AG04450 (cell line): ENCODE measurements around the gene MRPL40. TPM values are rescaled to one million over a fixed set of nuclear protein-coding genes. Genes with fewer than 3 reads are reported as not detected.

Experiments used
- CTCF ChIA-PET: fragments of 300-600, 350-600 bp; formaldehyde crosslinking; extraction: SDS; loops from one replicate; lab custom pipeline; 2022; ENCODE audit warnings: antibody characterized with exemption, inconsistent platforms; lab: Charles Lee
- POLR2A ChIA-PET: fragments of 350-600 bp; formaldehyde crosslinking; extraction: SDS; loops from one replicate; lab custom pipeline; 2021; ENCODE audit warnings: antibody characterized with exemption, inconsistent platforms; lab: Yijun Ruan, JAX
- DNase-seq: peaks from one replicate; pipeline ENCODE4 v3.0.0-alpha.2; 2011; ENCODE audit warnings: low read depth, low spot score
- H3K27ac ChIP-seq: one replicate; pipeline ENCODE4 v1.5.1; 2012; ENCODE audit warnings: low read depth, low read length, control low read depth
- H3K27me3 ChIP-seq: one replicate; pipeline ENCODE4 v1.6.0; 2012; ENCODE audit warnings: low read length; ENCODE audit not compliant: control insufficient read depth, insufficient read depth
- H3K4me3 ChIP-seq: 2 replicates; pipeline ENCODE4 v1.5.1; 2011; ENCODE audit warnings: mild to moderate bottlenecking, low read depth, low read length, control low read depth
- H3K9me3 ChIP-seq: 2 replicates; pipeline ENCODE4 v1.5.1; 2012; ENCODE audit warnings: low read length; ENCODE audit not compliant: control insufficient read depth, insufficient read depth
- polyA plus RNA-seq: library from polyadenylated mRNA; depleted of rRNA; stranded (reverse); fragments of >200 nt; gene quantifications from 2 replicates; pipeline ENCODE4 v1.2.3, GENCODE V29; 2011
- TF ChIP-seq, protein P1 (sequence below): IDR thresholded peaks from 2 replicates; pipeline ENCODE4 v1.5.1; 2011; ENCODE audit warnings: low read depth, low read length, control low read depth, inconsistent platforms

The MRPL40 gene
- polyA plus RNA-seq, 1 experiment = 49.5 TPM

DNA sequence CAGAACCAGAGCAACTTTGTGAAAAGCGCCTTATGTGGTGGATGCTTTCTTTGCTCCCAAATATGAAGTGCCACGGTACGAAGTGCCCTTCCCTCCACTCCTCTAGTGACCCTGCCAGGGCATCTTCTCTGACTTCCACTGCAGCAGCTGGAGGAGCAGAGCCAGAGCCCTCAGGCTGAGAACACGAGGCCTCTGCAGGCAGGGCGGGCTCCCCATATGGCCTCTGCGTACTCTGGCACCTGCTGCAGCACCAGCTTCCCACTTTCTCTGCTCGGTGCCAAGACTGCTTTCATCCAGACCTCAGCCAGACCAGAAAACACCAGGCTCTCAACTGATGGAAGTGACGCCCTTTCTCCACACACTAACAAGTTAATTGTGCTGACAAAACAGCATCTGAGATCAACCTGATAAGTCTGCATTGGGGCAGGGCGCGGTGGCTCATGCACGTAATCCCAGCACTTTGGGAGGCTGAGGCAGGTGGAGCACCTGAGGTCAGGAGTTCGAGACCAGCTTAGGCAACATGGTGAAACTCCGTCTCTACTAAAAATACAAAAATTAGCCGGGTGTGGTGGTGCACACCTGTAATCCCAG, 33.9 kb downstream of the MRPL40 start:
- POLR2A ChIA-PET = no interaction called here
- TF ChIP-seq, protein P1, sequence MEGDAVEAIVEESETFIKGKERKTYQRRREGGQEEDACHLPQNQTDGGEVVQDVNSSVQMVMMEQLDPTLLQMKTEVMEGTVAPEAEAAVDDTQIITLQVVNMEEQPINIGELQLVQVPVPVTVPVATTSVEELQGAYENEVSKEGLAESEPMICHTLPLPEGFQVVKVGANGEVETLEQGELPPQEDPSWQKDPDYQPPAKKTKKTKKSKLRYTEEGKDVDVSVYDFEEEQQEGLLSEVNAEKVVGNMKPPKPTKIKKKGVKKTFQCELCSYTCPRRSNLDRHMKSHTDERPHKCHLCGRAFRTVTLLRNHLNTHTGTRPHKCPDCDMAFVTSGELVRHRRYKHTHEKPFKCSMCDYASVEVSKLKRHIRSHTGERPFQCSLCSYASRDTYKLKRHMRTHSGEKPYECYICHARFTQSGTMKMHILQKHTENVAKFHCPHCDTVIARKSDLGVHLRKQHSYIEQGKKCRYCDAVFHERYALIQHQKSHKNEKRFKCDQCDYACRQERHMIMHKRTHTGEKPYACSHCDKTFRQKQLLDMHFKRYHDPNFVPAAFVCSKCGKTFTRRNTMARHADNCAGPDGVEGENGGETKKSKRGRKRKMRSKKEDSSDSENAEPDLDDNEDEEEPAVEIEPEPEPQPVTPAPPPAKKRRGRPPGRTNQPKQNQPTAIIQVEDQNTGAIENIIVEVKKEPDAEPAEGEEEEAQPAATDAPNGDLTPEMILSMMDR = no peak
- CTCF ChIA-PET = interaction anchor here (1.5 kb wide), 1 partner anchor 164 kb away, joined by 6 read pairs; no protein-coding TSS in a partner anchor

DNA sequence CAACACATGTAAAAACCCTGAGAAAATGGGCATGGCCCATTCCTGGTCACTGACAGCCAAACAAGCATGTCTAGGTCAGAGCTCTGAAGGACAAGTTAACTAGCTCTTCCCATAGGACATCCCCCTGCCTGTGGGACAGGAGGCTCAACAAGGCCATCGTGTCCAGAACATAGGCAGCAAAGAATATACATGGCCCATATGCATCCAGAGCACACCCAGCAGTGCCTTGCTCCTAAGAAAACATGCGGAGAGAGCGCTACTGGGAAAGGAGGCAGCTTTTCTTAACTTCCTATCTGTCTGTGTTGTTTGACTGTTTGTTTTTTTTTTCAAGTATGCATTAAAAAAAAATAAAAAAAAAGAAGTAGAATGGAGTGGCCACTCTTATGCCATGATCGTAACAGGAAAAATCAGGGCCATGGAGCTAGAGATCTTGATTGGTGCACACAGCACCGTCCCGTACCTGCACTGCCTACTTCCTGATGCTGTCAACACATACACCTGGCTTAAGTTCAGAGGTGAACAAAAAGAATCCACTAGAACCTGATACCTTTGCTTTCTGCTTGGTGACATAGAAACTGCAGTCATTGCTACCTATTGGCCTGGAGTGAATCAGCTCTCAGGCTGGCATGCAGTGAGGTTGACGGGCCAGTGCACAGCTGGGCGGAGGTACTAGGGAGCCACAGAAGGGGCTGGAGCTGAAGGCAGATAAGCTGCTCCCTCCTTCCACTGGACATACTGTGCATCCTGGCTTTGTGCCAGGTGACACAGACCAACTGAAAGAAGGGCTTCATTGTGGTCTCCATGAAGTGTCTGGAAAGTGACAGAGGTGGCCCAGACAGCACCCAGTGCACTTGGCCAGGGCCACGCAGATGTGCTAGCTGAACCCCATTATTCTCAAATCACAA, 34.8 kb downstream of the MRPL40 start:
- POLR2A ChIA-PET = interaction anchor here (0.6 kb wide), 1 partner anchor 16 kb away, joined by 5 read pairs; no protein-coding TSS in a partner anchor
- TF ChIP-seq, protein P1 = no peak
- no peak overlapping the region for H3K27ac ChIP-seq
- CTCF ChIA-PET = no interaction called here
- no peaks in the 10 kb centered on the region for H3K27me3 ChIP-seq
- H3K4me3 ChIP-seq = no peak overlapping the region
- H3K9me3 ChIP-seq = no peaks in the 10 kb centered on the region
- no peak for DNase-seq

More for the DNA sequence above, 33.9 kb downstream of the MRPL40 start:
- Histone ChIP-seq H3K9me3 (no peaks in the 10 kb centered on the region), H3K27ac (no peak overlapping the region), H3K27me3 (no peaks in the 10 kb centered on the region), H3K4me3 (no peak overlapping the region)
- no peak for DNase-seq

DNA sequence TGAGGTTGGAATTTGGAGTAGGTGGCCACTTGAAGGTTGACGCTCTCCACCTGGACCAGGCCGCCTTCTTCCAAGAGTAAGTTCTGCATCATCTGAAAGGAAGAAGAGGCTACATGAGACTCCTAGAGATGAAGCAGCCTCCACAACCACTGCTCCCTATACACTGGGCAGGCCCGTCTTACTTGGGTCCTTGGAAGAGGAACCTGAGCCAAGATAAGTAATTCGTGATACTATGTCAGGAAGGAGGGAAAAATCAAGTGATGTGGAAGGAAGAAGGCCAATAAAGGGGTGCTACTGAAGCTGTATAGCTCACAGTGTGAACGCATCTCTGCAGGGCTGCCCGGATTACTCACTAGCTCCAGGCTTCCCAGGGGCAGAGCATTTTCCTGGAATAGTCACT, 35.6 kb downstream of the MRPL40 start:
- TF ChIP-seq, protein P1 = no peak
- CTCF ChIA-PET = no interaction called here
- no peaks in the 10 kb centered on the region for H3K27me3 ChIP-seq
- no peak overlapping the region for H3K27ac ChIP-seq
- POLR2A ChIA-PET = no interaction called here
- no peak for DNase-seq
- no peaks in the 10 kb centered on the region for H3K9me3 ChIP-seq
- H3K4me3 ChIP-seq = no peak overlapping the region

DNA sequence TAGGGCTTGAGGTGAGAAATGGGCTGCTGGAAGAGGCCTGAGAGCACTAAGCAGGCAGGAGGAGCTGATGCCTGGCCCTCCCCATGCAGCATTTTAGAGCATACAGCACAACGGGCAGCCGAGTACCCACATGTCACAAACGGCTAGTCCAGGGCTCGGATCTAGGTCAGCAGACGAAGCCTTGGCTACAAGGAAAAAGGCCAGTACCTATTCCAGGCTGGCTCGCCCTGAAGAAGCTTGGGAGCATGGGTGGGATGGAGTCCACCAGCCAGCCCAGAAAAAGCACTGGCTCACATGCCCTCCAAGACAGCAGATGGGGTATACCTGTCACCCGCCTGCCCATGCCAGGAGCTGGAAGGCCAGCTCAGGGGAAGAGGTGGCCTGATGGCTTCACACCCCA, 37.1 kb downstream of the MRPL40 start:
- no peaks in the 10 kb centered on the region for H3K9me3 ChIP-seq
- H3K4me3 ChIP-seq = no peak overlapping the region
- DNase-seq = no peak
- no peak overlapping the region for H3K27ac ChIP-seq
- POLR2A ChIA-PET = no interaction called here
- H3K27me3 ChIP-seq = no peaks in the 10 kb centered on the region
- TF ChIP-seq, protein P1 = no peak
- CTCF ChIA-PET = no interaction called here

DNA sequence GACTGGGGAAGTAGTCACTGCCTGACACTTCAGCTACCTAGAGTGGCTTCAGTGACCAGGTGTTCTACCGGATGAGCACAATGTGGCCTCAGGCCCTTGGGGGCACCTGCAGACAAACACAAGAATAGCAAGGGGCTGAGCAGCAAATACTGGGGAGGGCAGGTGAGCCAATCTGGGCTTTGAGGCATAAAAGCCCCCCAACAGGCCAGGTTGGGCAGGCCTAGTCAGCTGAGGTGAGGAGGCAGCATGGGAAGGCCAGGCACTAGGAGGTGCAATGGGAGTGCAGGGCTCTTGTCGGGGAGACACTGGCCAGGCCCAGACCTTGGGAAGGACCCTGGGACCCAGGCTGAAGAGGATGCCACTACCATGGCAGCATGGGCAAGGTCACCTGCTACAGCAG, 37.7 kb downstream of the MRPL40 start:
- no peak overlapping the region for H3K4me3 ChIP-seq
- H3K27me3 ChIP-seq = no peaks in the 10 kb centered on the region
- TF ChIP-seq, protein P1 = no peak
- ChIA-PET POLR2A (no interaction called here), CTCF (no interaction called here)
- H3K9me3 ChIP-seq = no peaks in the 10 kb centered on the region
- H3K27ac ChIP-seq = no peak overlapping the region
- no peak for DNase-seq
